ENCODE data around the gene CDR2L. TPM values are rescaled to one million over a fixed set of nuclear protein-coding genes. Genes with fewer than 3 reads are reported as not detected.
"Not testable (repeated sequence)": the region's sequence is repeated elsewhere in the genome, so short reads cannot be mapped to it uniquely, and the experiment has no call there.

CDR2L gene
- total RNA-seq, 1 donor from 2014 or later, result 22.1 TPM

GRCh38 chr17:74956093-74956492, 31.3 kb upstream of the CDR2L start:
- intact Hi-C loops (cut with DNase I), result loop anchor here (5.0 kb wide), 2 partner anchors 164 to 214 kb away; no protein-coding TSS in a partner anchor
- DNase-seq (ENCODE audit: missing footprints) (no peak), ATAC-seq (no peak)

- DNase-seq (ENCODE audit: missing footprints) (peak; percentile 82), ATAC-seq (no peak)
- intact Hi-C loops (cut with DNase I), result loop anchor here (5.0 kb wide), 2 partner anchors 166 to 216 kb away; no protein-coding TSS in a partner anchor
Observed at GRCh38 chr17:74957935-74958740, 29.3 kb upstream of the CDR2L start.

- DNase-seq (ENCODE audit: missing footprints) (peak; percentile 50), ATAC-seq (no peak)
- intact Hi-C loops (cut with DNase I), result loop anchor here (2.0 to 5.0 kb wide), 5 partner anchors 53 to 245 kb away; partner anchors contain the start of genes ARMC7, MRPL58 and NUP85
Observed at GRCh38 chr17:74959826-74960515, 27.5 kb upstream of the CDR2L start.

- ATAC-seq (no peak), DNase-seq (ENCODE audit: missing footprints) (peak; percentile 50)
- intact Hi-C loops (cut with DNase I), result loop anchor here (2.0 to 5.0 kb wide), 3 partner anchors 52 to 244 kb away; partner anchors contain the start of genes ARMC7, MRPL58 and NUP85
Observed at GRCh38 chr17:74960570-74961342, 26.7 kb upstream of the CDR2L start.

GRCh38 chr17:74961657-74962350, 25.6 kb upstream of the CDR2L start:
- ATAC-seq, result peak; percentile 82
- DNase-seq (ENCODE audit: missing footprints), result peak; percentile 89
- intact Hi-C loops (cut with DNase I), result loop anchor here (2.0 to 5.0 kb wide), 3 partner anchors 51 to 243 kb away; partner anchors contain the start of genes ARMC7, MRPL58 and NUP85

- peak; percentile 28 for DNase-seq (ENCODE audit: missing footprints)
- ATAC-seq, result no peak
- intact Hi-C loops (cut with DNase I), result loop anchor here (1.0 to 5.0 kb wide), 2 partner anchors 69 to 144 kb away; partner anchors contain the start of gene ARMC7
Observed at GRCh38 chr17:74962622-74963394, 24.6 kb upstream of the CDR2L start.

- intact Hi-C loops (cut with DNase I), result loop anchor here (1.0 to 5.0 kb wide), 2 partner anchors 69 to 144 kb away; partner anchors contain the start of gene ARMC7
- DNase-seq (ENCODE audit: missing footprints) (no peak), ATAC-seq (no peak)
Observed at GRCh38 chr17:74963656-74964055, 23.8 kb upstream of the CDR2L start.

- ATAC-seq, result no peak
- intact Hi-C loops (cut with DNase I), result loop anchor here (5.0 kb wide), 1 partner anchor 143 kb away; the partner anchor contains the start of gene ARMC7
- no peak for DNase-seq (ENCODE audit: missing footprints)
Observed at GRCh38 chr17:74964246-74964761, 23.1 kb upstream of the CDR2L start.

GRCh38 chr17:74964988-74965622, 22.3 kb upstream of the CDR2L start:
- no peak for ATAC-seq
- DNase-seq (ENCODE audit: missing footprints), result no peak
- intact Hi-C loops (cut with DNase I), result loop anchor here (5.0 kb wide), 1 partner anchor 142 kb away; the partner anchor contains the start of gene ARMC7

- ATAC-seq (no peak), DNase-seq (ENCODE audit: missing footprints) (no peak)
- intact Hi-C loops (cut with DNase I), result no loop called here
Observed at GRCh38 chr17:74968361-74968780, 19.1 kb upstream of the CDR2L start.

GRCh38 chr17:74969501-74969900, 17.9 kb upstream of the CDR2L start:
- intact Hi-C loops (cut with DNase I); ATAC-seq: not testable (repeated sequence)

GRCh38 chr17:74970395-74970794, 17.0 kb upstream of the CDR2L start:
- no peak for DNase-seq (ENCODE audit: missing footprints)
- ATAC-seq, result peak; percentile 14

More at GRCh38 chr17:74969501-74969900, 17.9 kb upstream of the CDR2L start:
- DNase-seq (ENCODE audit: missing footprints), result not testable (repeated sequence)

GRCh38 chr17:74971069-74971841, 16.2 kb upstream of the CDR2L start:
- intact Hi-C loops (cut with DNase I), result no loop called here
- DNase-seq (ENCODE audit: missing footprints), result no peak
- no peak for ATAC-seq

More at GRCh38 chr17:74970395-74970794, 17.0 kb upstream of the CDR2L start:
- intact Hi-C loops (cut with DNase I), result no loop called here

GRCh38 chr17:74971842-74972106, 15.7 kb upstream of the CDR2L start:
- ATAC-seq (no peak), DNase-seq (ENCODE audit: missing footprints) (no peak)
- intact Hi-C loops (cut with DNase I), result no loop called here

- intact Hi-C loops (cut with DNase I), result no loop called here
- DNase-seq (ENCODE audit: missing footprints) (peak; percentile 80), ATAC-seq (peak; percentile 81)
Observed at GRCh38 chr17:74972107-74972972, 15.1 kb upstream of the CDR2L start, which contains the start of gene HID1. Gene HID1, minus strand, starts transcription at chr17:74972759. Its CDS starts 103 bp downstream, at chr17:74972656.

Data from Right ventricle myocardium inferior (tissue), 1 donor.